ENCODE data around the gene DLX1. TPM values are rescaled to one million over a fixed set of nuclear protein-coding genes. Genes with fewer than 3 reads are reported as not detected.

The DLX1 gene
- polyA plus RNA-seq, 3 donors = 0.05 TPM; not detected in 2

- no peak overlapping the region for H2AFZ ChIP-seq (ENCODE audit: insufficient read depth, low read depth, low read length, poor library complexity, severe bottlenecking)
- no peaks in the 10 kb centered on the region for H3K79me2 ChIP-seq (ENCODE audit: insufficient read depth, low read length)
- TF ChIP-seq CTCF (IDR thresholded peaks at IDR 0.05) = no peak
- no peak overlapping the region for H3K4me2 ChIP-seq (replicated peaks; ENCODE audit: extremely low read depth, low read length, poor library complexity, severe bottlenecking)
- no peaks in the 10 kb centered on the region for H3K36me3 Mint-ChIP-seq
- H3K9me3 ChIP-seq (replicated peaks in 1 of 2; ENCODE audit: control insufficient read depth in 1 of 2, insufficient read depth in 1 of 2, low read length in 2 of 2) = no peaks in the 10 kb centered on the region
- no peak overlapping the region for H3K27ac Mint-ChIP-seq
- peaks cover 0 to 3% (median 0%) of the 10 kb centered on the region in 7 donors for H3K9me3 Mint-ChIP-seq
- H3K27me3 ChIP-seq (ENCODE audit: control insufficient read depth in 2 of 2, insufficient read depth in 2 of 2, low read length in 2 of 2) = no peaks in the 10 kb centered on the region
- H3K27me3 Mint-ChIP-seq (ENCODE audit: low read depth in 3 of 3) = peaks cover 0 to 2% (median 2%) of the 10 kb centered on the region in 3 donors
- H3K9ac ChIP-seq (ENCODE audit: insufficient read depth, low read length, poor library complexity, severe bottlenecking) = no peak overlapping the region
- H3K27ac ChIP-seq (ENCODE audit: low read depth in 1 of 2, low read length in 2 of 2) = no peak overlapping the region
- no peak for DNase-seq
- intact Hi-C loops (cut with micrococcal nuclease) = loop anchor here in 1 of 2 donors (5.0 kb wide), 1 partner anchor 421 kb away; no protein-coding TSS in a partner anchor
- no peaks in the 10 kb centered on the region for H3K4me1 ChIP-seq (ENCODE audit: control insufficient read depth in 1 of 2, insufficient read depth in 2 of 2, low read length in 2 of 2)
- H3K4me1 Mint-ChIP-seq = no peaks in the 10 kb centered on the region
- H4K20me1 ChIP-seq (ENCODE audit: insufficient read depth, low read length) = no peaks in the 10 kb centered on the region
- H3K36me3 ChIP-seq (replicated peaks in 1 of 2; ENCODE audit: control insufficient read depth in 1 of 2, insufficient read depth in 2 of 2, low read length in 2 of 2) = no peaks in the 10 kb centered on the region
- H3K4me3 ChIP-seq (replicated peaks in 1 of 3; ENCODE audit: low read depth in 2 of 3, low read length in 3 of 3) = no peak overlapping the region
- no peak overlapping the region for H3K4me3 Mint-ChIP-seq
These were observed 43.2 kb downstream of the DLX1 start for GRCh38 chr2:172128484-172128883.

- Histone ChIP-seq H3K27ac (ENCODE audit: low read depth in 1 of 2, low read length in 2 of 2) (no peak overlapping the region), H3K4me2 (replicated peaks; ENCODE audit: extremely low read depth, low read length, poor library complexity, severe bottlenecking) (no peak overlapping the region), H3K4me3 (replicated peaks in 1 of 3; ENCODE audit: low read depth in 2 of 3, low read length in 3 of 3) (no peak overlapping the region), H3K36me3 (replicated peaks in 1 of 2; ENCODE audit: control insufficient read depth in 1 of 2, insufficient read depth in 2 of 2, low read length in 2 of 2) (no peaks in the 10 kb centered on the region), H4K20me1 (ENCODE audit: insufficient read depth, low read length) (no peaks in the 10 kb centered on the region), H3K9me3 (replicated peaks in 1 of 2; ENCODE audit: control insufficient read depth in 1 of 2, insufficient read depth in 1 of 2, low read length in 2 of 2) (no peaks in the 10 kb centered on the region), H3K79me2 (ENCODE audit: insufficient read depth, low read length) (no peaks in the 10 kb centered on the region), H3K9ac (ENCODE audit: insufficient read depth, low read length, poor library complexity, severe bottlenecking) (no peak overlapping the region), H3K4me1 (ENCODE audit: control insufficient read depth in 1 of 2, insufficient read depth in 2 of 2, low read length in 2 of 2) (no peaks in the 10 kb centered on the region), H2AFZ (ENCODE audit: insufficient read depth, low read depth, low read length, poor library complexity, severe bottlenecking) (no peak overlapping the region), H3K27me3 (ENCODE audit: control insufficient read depth in 2 of 2, insufficient read depth in 2 of 2, low read length in 2 of 2) (no peaks in the 10 kb centered on the region)
- DNase-seq = no peak
- Mint-ChIP-seq H3K4me3 (no peak overlapping the region), H3K27me3 (ENCODE audit: low read depth in 3 of 3) (peaks cover 0 to 2% (median 2%) of the 10 kb centered on the region in 3 donors), H3K4me1 (no peaks in the 10 kb centered on the region), H3K9me3 (peaks cover 0 to 3% (median 0%) of the 10 kb centered on the region in 7 donors), H3K36me3 (no peaks in the 10 kb centered on the region), H3K27ac (no peak overlapping the region)
- no peak for TF ChIP-seq CTCF (IDR thresholded peaks at IDR 0.05)
- intact Hi-C loops (cut with micrococcal nuclease) = loop anchor here in 1 of 2 donors (5.0 kb wide), 1 partner anchor 422 kb away; no protein-coding TSS in a partner anchor
These were observed 44.1 kb downstream of the DLX1 start for GRCh38 chr2:172129404-172129803.
